Measurements from ENCODE around the gene SRBD1.

SRBD1 gene

GRCh38 chr2:45605116-45605515 lies 6.0 kb downstream of the SRBD1 start:
- no peak for TF ChIP-seq CTCF (IDR thresholded peaks at IDR 0.05; ENCODE audit: control insufficient read depth, insufficient read depth, low read depth, low read length, missing control alignments)
- no peak overlapping the region for H3K4me3 ChIP-seq (ENCODE audit: control insufficient read depth, low read depth, low read length)
- no peak for DNase-seq (ENCODE audit: low read depth)

DNA sequence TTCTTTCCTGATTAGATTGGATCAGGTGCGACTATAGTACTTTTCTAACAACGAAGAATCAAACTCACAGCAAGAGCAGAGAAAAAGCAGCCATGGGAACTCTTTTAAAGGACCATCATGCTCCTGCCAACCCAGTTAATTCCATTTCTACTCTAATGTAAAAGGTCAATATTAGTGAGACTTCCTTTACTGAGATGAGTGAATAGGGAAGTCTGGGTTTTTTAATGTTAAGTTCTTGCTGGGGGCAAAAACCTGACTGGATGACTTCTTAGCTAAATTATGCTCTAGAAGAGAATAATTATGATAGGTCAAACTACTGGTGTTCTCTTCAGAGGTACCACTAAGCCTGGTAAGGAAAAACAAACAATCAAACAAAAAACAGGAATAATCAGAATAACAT lies 8.4 kb downstream of the SRBD1 start:
- TF ChIP-seq CTCF (IDR thresholded peaks at IDR 0.05; ENCODE audit: control insufficient read depth, insufficient read depth, low read depth, low read length, missing control alignments), result no peak
- no peak for DNase-seq (ENCODE audit: low read depth)
- H3K4me3 ChIP-seq (ENCODE audit: control insufficient read depth, low read depth, low read length), result no peak overlapping the region

DNA sequence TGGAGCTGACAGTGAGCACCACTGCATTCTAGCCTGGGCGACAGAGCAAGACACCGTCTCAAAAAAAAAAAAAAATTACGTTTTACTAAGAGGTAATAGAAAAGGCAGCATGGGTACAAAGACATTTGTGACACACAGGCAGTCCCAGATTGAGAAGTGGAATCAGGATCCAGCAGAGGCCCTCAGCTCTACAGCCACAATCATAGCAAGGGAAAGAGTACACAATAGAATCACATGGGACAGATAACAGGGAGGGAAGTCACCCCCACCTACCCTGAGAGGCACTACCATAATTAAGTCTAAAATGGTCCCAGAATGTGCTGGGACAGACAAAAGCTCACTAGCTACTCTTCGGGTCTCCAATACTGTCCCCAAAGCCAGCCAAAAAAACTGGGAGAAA lies 12.5 kb downstream of the SRBD1 start:
- H3K4me3 ChIP-seq (ENCODE audit: control insufficient read depth, low read depth, low read length), result no peak overlapping the region
- no peak for TF ChIP-seq CTCF (IDR thresholded peaks at IDR 0.05; ENCODE audit: control insufficient read depth, insufficient read depth, low read depth, low read length, missing control alignments)
- DNase-seq (ENCODE audit: low read depth), result no peak

- TF ChIP-seq CTCF (IDR thresholded peaks at IDR 0.05; ENCODE audit: control insufficient read depth, insufficient read depth, low read depth, low read length, missing control alignments), result no peak
- DNase-seq (ENCODE audit: low read depth), result no peak
- H3K4me3 ChIP-seq (ENCODE audit: control insufficient read depth, low read depth, low read length), result no peak overlapping the region
Measured at GRCh38 chr2:45596761-45597160, 14.3 kb downstream of the SRBD1 start.

- no peak for TF ChIP-seq CTCF (IDR thresholded peaks at IDR 0.05; ENCODE audit: control insufficient read depth, insufficient read depth, low read depth, low read length, missing control alignments)
- DNase-seq (ENCODE audit: low read depth), result peak; percentile 55
- no peak overlapping the region for H3K4me3 ChIP-seq (ENCODE audit: control insufficient read depth, low read depth, low read length)
Measured at GRCh38 chr2:45595721-45596435, 15.2 kb downstream of the SRBD1 start.

GRCh38 chr2:45591073-45591472 lies 20.0 kb downstream of the SRBD1 start:
- no peak overlapping the region for H3K4me3 ChIP-seq (ENCODE audit: control insufficient read depth, low read depth, low read length)
- DNase-seq (ENCODE audit: low read depth), result no peak
- no peak for TF ChIP-seq CTCF (IDR thresholded peaks at IDR 0.05; ENCODE audit: control insufficient read depth, insufficient read depth, low read depth, low read length, missing control alignments)

Measured in AG09309 (cell line).